ENCODE measurements around the gene BICC1.

GRCh38 chr10:58773944-58774343, 261.3 kb downstream of the BICC1 start:
- TF ChIP-seq CTCF (IDR thresholded peaks at IDR 0.05) (no peak), POLR2AphosphoS5 (IDR thresholded peaks at IDR 0.05) (no peak), POLR2A (IDR thresholded peaks at IDR 0.05) (no peak)
